ENCODE results near the gene HTR3B. TPM values are rescaled to one million over a fixed set of nuclear protein-coding genes. Genes with fewer than 3 reads are reported as not detected.

Gene HTR3B
- total RNA-seq, 1 donor from 2014 or later: not detected

- H3K9me3 Mint-ChIP-seq (ENCODE audit: unreplicated experiment): no peaks in the 10 kb centered on the region
- H3K36me3 Mint-ChIP-seq (ENCODE audit: unreplicated experiment): peaks cover 4% of the 10 kb centered on the region
- H3K4me1 Mint-ChIP-seq (ENCODE audit: low read depth, unreplicated experiment): peaks cover 2% of the 10 kb centered on the region
- no peak overlapping the region for H3K27ac Mint-ChIP-seq (ENCODE audit: unreplicated experiment)
- no peak for DNase-seq
- TF ChIP-seq CTCF (IDR thresholded peaks at IDR 0.05; ENCODE audit: partially characterized antibody, unreplicated experiment): no peak
- H3K4me3 Mint-ChIP-seq (ENCODE audit: unreplicated experiment): no peak overlapping the region
- H3K27me3 Mint-ChIP-seq (ENCODE audit: unreplicated experiment): peaks cover 8% of the 10 kb centered on the region
Observed at GRCh38 chr11:113982306-113982705, 77.7 kb downstream of the HTR3B start.

DNA sequence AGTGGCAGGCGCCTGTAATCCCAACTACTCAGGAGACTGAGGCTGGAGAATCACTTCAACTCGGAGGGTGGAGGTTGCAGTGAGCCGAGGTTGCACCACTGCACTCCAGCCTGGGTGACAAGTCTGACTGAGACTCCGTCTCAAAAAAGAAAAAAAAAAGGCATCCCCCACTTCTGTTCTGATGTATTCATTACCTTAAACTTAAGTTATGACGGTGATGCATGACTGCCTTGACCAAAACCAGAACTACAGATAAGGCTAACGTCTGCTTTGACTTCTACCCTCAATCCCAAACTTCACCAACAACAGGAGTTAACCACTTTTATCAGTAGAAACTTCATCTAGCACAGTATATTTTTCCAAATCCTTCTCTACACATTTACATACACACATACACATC, 80.2 kb downstream of the HTR3B start:
- TF ChIP-seq CTCF (IDR thresholded peaks at IDR 0.05; ENCODE audit: partially characterized antibody, unreplicated experiment): no peak
- Mint-ChIP-seq H3K36me3 (ENCODE audit: unreplicated experiment) (no peaks in the 10 kb centered on the region), H3K27me3 (ENCODE audit: unreplicated experiment) (peaks cover 4% of the 10 kb centered on the region), H3K27ac (ENCODE audit: unreplicated experiment) (no peak overlapping the region), H3K4me1 (ENCODE audit: low read depth, unreplicated experiment) (no peaks in the 10 kb centered on the region), H3K4me3 (ENCODE audit: unreplicated experiment) (no peak overlapping the region), H3K9me3 (ENCODE audit: unreplicated experiment) (no peaks in the 10 kb centered on the region)
- no peak for DNase-seq

DNA sequence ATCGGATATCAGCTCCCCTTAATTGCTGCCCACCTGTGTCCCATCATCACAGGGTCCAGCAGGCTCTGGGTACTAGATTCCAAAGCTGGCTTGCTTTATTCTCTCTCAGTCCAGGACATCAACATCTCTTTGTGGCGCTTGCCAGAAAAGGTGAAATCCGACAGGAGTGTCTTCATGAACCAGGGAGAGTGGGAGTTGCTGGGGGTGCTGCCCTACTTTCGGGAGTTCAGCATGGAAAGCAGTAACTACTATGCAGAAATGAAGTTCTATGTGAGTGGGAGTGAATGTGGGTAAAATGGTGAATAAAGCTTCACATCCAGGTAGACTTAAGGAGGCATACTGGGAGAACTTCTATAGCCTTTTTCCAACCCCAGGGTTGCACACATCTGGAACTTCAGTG, 81.3 kb downstream of the HTR3B start:
- no peak for TF ChIP-seq CTCF (IDR thresholded peaks at IDR 0.05; ENCODE audit: partially characterized antibody, unreplicated experiment)
- H3K27ac Mint-ChIP-seq (ENCODE audit: unreplicated experiment): no peak overlapping the region
- DNase-seq: no peak
- H3K4me3 Mint-ChIP-seq (ENCODE audit: unreplicated experiment): no peak overlapping the region
- no peaks in the 10 kb centered on the region for H3K4me1 Mint-ChIP-seq (ENCODE audit: low read depth, unreplicated experiment)
- H3K36me3 Mint-ChIP-seq (ENCODE audit: unreplicated experiment): no peaks in the 10 kb centered on the region
- H3K27me3 Mint-ChIP-seq (ENCODE audit: unreplicated experiment): peaks cover 4% of the 10 kb centered on the region
- H3K9me3 Mint-ChIP-seq (ENCODE audit: unreplicated experiment): no peaks in the 10 kb centered on the region

DNA sequence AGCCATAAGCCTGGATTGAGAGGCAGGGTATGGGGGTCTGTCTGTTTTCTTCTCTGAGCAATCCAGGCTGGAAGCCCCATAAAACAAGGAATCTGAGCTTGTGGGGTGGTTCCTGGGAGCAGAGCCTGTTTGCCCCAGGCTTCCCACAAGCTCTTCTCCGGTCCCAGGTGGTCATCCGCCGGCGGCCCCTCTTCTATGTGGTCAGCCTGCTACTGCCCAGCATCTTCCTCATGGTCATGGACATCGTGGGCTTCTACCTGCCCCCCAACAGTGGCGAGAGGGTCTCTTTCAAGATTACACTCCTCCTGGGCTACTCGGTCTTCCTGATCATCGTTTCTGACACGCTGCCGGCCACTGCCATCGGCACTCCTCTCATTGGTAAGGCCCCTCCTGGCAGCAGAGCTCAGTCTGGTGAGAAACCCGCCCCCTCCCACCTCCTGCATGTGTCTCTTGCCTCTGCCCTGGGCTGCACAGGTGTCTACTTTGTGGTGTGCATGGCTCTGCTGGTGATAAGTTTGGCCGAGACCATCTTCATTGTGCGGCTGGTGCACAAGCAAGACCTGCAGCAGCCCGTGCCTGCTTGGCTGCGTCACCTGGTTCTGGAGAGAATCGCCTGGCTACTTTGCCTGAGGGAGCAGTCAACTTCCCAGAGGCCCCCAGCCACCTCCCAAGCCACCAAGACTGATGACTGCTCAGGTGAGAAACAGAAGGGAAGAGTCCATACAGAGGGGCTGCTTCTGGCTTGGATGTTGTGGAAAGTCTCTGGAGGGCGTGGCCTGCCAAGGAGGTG, 82.0 kb downstream of the HTR3B start:
- Mint-ChIP-seq H3K27me3 (ENCODE audit: unreplicated experiment) (peaks cover 4% of the 10 kb centered on the region), H3K9me3 (ENCODE audit: unreplicated experiment) (no peaks in the 10 kb centered on the region), H3K27ac (ENCODE audit: unreplicated experiment) (no peak overlapping the region), H3K4me3 (ENCODE audit: unreplicated experiment) (no peak overlapping the region), H3K36me3 (ENCODE audit: unreplicated experiment) (no peaks in the 10 kb centered on the region), H3K4me1 (ENCODE audit: low read depth, unreplicated experiment) (no peaks in the 10 kb centered on the region)
- no peak for DNase-seq
- no peak for TF ChIP-seq CTCF (IDR thresholded peaks at IDR 0.05; ENCODE audit: partially characterized antibody, unreplicated experiment)

- no peak for DNase-seq
- Mint-ChIP-seq H3K4me1 (ENCODE audit: low read depth, unreplicated experiment) (peaks cover 9% of the 10 kb centered on the region), H3K36me3 (ENCODE audit: unreplicated experiment) (no peaks in the 10 kb centered on the region), H3K9me3 (ENCODE audit: unreplicated experiment) (no peaks in the 10 kb centered on the region), H3K4me3 (ENCODE audit: unreplicated experiment) (no peak overlapping the region), H3K27me3 (ENCODE audit: unreplicated experiment) (peaks cover 2% of the 10 kb centered on the region), H3K27ac (ENCODE audit: unreplicated experiment) (no peak overlapping the region)
- no peak for TF ChIP-seq CTCF (IDR thresholded peaks at IDR 0.05; ENCODE audit: partially characterized antibody, unreplicated experiment)
Observed at GRCh38 chr11:113989381-113989780, 84.8 kb downstream of the HTR3B start.

Measured in glutamatergic neuron (in vitro differentiated cells).